ENCODE data around the gene S100A3.
"Not testable (repeated sequence)": the region's sequence is repeated elsewhere in the genome, so short reads cannot be mapped to it uniquely, and the experiment has no call there.

DNA sequence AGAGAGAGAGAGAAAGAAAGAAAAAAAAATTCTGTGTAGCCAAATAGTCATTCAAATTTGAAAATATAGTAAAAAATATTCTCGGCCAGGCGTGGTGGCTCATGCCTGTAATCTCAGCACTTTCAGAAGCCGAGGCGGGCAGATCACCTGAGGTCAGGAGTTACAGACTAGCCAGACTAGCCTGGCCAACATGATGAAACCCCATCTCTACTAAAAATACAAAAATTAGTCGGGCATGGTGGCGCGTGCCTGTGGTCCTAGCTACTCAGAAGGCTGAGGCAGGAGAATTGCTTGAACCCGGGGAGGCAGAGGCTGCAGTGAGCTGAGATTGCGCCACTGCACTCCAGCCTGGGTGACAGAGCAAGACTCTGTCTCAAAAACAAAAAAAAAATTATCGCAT, 39.0 kb upstream of the S100A3 start:
- TF ChIP-seq POLR2A, POLR2AphosphoS5 (IDR thresholded peaks at IDR 0.05): not testable (repeated sequence)
- TF ChIP-seq, protein P1, sequence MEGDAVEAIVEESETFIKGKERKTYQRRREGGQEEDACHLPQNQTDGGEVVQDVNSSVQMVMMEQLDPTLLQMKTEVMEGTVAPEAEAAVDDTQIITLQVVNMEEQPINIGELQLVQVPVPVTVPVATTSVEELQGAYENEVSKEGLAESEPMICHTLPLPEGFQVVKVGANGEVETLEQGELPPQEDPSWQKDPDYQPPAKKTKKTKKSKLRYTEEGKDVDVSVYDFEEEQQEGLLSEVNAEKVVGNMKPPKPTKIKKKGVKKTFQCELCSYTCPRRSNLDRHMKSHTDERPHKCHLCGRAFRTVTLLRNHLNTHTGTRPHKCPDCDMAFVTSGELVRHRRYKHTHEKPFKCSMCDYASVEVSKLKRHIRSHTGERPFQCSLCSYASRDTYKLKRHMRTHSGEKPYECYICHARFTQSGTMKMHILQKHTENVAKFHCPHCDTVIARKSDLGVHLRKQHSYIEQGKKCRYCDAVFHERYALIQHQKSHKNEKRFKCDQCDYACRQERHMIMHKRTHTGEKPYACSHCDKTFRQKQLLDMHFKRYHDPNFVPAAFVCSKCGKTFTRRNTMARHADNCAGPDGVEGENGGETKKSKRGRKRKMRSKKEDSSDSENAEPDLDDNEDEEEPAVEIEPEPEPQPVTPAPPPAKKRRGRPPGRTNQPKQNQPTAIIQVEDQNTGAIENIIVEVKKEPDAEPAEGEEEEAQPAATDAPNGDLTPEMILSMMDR (IDR thresholded peaks at IDR 0.05), result not testable (repeated sequence)

Data from prostate gland (tissue), 2 donors.